Measurements from ENCODE around the gene EDIL3. TPM values are rescaled to one million over a fixed set of nuclear protein-coding genes. Genes with fewer than 3 reads are reported as not detected.

Gene EDIL3
- total RNA-seq, 2 experiments from 2014 or later: not detected

DNA sequence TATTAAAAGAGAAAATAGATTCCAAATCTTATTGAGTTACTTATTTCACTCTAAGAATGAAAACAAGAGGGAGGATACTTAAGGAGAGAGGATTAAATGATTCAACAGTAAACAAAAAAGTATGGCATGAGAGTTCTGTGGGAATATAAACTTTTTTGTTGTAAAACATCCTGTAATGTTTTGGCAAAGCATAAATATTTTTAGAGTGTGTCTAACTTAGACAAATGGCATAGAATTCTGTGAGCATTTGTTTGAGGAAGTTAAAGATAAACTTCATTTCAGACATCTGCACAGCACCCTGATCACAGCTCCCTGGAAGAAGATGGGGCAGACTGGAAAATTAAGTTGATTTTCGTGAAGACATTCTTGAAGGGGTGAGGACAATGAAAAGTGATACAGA lies 417.3 kb downstream of the EDIL3 start:
- CTCF ChIA-PET (ENCODE audit: unreplicated experiment): no interaction called here
- TF ChIP-seq, protein P1, sequence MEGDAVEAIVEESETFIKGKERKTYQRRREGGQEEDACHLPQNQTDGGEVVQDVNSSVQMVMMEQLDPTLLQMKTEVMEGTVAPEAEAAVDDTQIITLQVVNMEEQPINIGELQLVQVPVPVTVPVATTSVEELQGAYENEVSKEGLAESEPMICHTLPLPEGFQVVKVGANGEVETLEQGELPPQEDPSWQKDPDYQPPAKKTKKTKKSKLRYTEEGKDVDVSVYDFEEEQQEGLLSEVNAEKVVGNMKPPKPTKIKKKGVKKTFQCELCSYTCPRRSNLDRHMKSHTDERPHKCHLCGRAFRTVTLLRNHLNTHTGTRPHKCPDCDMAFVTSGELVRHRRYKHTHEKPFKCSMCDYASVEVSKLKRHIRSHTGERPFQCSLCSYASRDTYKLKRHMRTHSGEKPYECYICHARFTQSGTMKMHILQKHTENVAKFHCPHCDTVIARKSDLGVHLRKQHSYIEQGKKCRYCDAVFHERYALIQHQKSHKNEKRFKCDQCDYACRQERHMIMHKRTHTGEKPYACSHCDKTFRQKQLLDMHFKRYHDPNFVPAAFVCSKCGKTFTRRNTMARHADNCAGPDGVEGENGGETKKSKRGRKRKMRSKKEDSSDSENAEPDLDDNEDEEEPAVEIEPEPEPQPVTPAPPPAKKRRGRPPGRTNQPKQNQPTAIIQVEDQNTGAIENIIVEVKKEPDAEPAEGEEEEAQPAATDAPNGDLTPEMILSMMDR (conservative IDR thresholded peaks at IDR 0.05; ENCODE audit: low read length): no peak
- TF ChIP-seq EZH2phosphoT487 (IDR thresholded peaks at IDR 0.05; ENCODE audit: borderline replicate concordance, low read depth, low read length): no peak

DNA sequence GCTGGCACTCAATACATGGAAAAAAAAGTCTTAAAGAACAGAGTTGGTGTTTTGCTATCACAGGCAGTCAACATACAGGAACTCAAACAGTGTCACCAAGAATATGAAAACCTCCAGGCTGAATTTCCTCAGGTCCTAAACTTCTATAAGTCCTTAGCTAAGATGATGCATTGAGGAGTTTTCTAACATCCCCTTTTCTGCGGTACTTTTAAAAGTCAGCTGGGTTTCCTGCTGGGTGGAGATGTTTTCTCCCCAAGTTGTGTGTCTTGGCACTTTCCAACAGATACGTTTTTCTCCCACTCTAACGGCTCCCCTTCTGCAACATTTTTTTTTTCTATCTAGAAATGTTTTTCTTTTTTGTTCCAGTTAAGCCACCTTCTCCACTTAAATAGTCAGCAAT lies 419.2 kb downstream of the EDIL3 start:
- no peak overlapping the region for H2AFZ ChIP-seq (ENCODE audit: low read length)

More for the DNA sequence above, 417.3 kb downstream of the EDIL3 start:
- no TSS peak for BruUV-seq (replicated peaks)
- Histone ChIP-seq H3K79me2 (ENCODE audit: insufficient read depth, low read depth, low read length) (no peaks in the 10 kb centered on the region), H3K36me3 (ENCODE audit: insufficient read depth, low read length) (no peaks in the 10 kb centered on the region), H4K20me1 (ENCODE audit: insufficient read depth, low read length) (no peaks in the 10 kb centered on the region), H3K27ac (ENCODE audit: low read depth, low read length, poor library complexity, severe bottlenecking) (no peak overlapping the region), H3K4me3 (ENCODE audit: low read depth, low read length, poor library complexity, severe bottlenecking) (no peak overlapping the region), H3K4me1 (ENCODE audit: insufficient read depth, low read length, poor library complexity, severe bottlenecking) (no peaks in the 10 kb centered on the region), H3K4me2 (ENCODE audit: low read length) (no peak overlapping the region), H3K9me2 (ENCODE audit: insufficient read depth, low read length) (no peaks in the 10 kb centered on the region), H3K9me3 (ENCODE audit: low read length) (no peaks in the 10 kb centered on the region), H2AFZ (ENCODE audit: low read length) (no peak overlapping the region)
- no peak for DNase-seq (ENCODE audit: low spot score)
- POLR2A ChIA-PET: interaction anchor here (1.1 kb wide), 1 partner anchor 9 kb away, joined by 3 read pairs; no protein-coding TSS in a partner anchor
- intact Hi-C loops (cut with micrococcal nuclease; ENCODE audit: unreplicated experiment): no loop called here

DNA sequence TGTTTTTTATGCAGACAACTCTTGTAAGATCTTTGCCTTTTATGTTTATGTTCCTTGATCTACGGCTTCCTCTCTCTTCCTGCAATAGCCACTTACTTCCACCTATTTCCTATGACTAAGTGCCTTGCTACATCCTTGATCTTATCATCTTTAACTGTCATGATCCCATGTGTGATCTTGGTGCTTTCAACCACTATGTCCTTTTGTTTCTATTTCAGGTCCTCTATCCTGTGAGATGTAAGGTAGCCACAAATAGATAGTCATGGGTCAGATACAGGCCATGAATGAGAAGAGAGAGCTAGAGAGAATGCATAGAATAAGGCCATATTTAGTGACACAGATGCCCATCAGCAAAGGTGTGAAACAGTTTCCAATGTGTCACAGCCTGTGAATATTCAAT lies 420.4 kb downstream of the EDIL3 start:
- no peaks in the 10 kb centered on the region for H3K4me1 ChIP-seq (ENCODE audit: insufficient read depth, low read length, poor library complexity, severe bottlenecking)
- no peak for DNase-seq (ENCODE audit: low spot score)
- BruUV-seq (replicated peaks): no TSS peak
- H3K4me2 ChIP-seq (ENCODE audit: low read length): no peak overlapping the region
- no peak overlapping the region for H2AFZ ChIP-seq (ENCODE audit: low read length)
- ChIA-PET CTCF (ENCODE audit: unreplicated experiment) (no interaction called here), POLR2A (no interaction called here)
- no peaks in the 10 kb centered on the region for H4K20me1 ChIP-seq (ENCODE audit: insufficient read depth, low read length)
- intact Hi-C loops (cut with micrococcal nuclease; ENCODE audit: unreplicated experiment): no loop called here
- H3K9me2 ChIP-seq (ENCODE audit: insufficient read depth, low read length): no peaks in the 10 kb centered on the region
- no peak overlapping the region for H3K27ac ChIP-seq (ENCODE audit: low read depth, low read length, poor library complexity, severe bottlenecking)
- H3K79me2 ChIP-seq (ENCODE audit: insufficient read depth, low read depth, low read length): no peaks in the 10 kb centered on the region
- no peak overlapping the region for H3K4me3 ChIP-seq (ENCODE audit: low read depth, low read length, poor library complexity, severe bottlenecking)
- H3K9me3 ChIP-seq (ENCODE audit: low read length): no peaks in the 10 kb centered on the region
- no peaks in the 10 kb centered on the region for H3K36me3 ChIP-seq (ENCODE audit: insufficient read depth, low read length)
- no peak for TF ChIP-seq EZH2phosphoT487 (IDR thresholded peaks at IDR 0.05; ENCODE audit: borderline replicate concordance, low read depth, low read length)
- TF ChIP-seq, protein P1 (conservative IDR thresholded peaks at IDR 0.05; ENCODE audit: low read length): no peak

More for the DNA sequence above, 419.2 kb downstream of the EDIL3 start:
- no TSS peak for BruUV-seq (replicated peaks)
- Histone ChIP-seq H3K4me3 (ENCODE audit: low read depth, low read length, poor library complexity, severe bottlenecking) (no peak overlapping the region), H3K79me2 (ENCODE audit: insufficient read depth, low read depth, low read length) (no peaks in the 10 kb centered on the region), H4K20me1 (ENCODE audit: insufficient read depth, low read length) (no peaks in the 10 kb centered on the region), H3K27ac (ENCODE audit: low read depth, low read length, poor library complexity, severe bottlenecking) (no peak overlapping the region), H3K9me3 (ENCODE audit: low read length) (no peaks in the 10 kb centered on the region), H3K4me1 (ENCODE audit: insufficient read depth, low read length, poor library complexity, severe bottlenecking) (no peaks in the 10 kb centered on the region), H3K36me3 (ENCODE audit: insufficient read depth, low read length) (no peaks in the 10 kb centered on the region), H3K9me2 (ENCODE audit: insufficient read depth, low read length) (no peaks in the 10 kb centered on the region), H3K4me2 (ENCODE audit: low read length) (no peak overlapping the region)
- DNase-seq (ENCODE audit: low spot score): no peak
- intact Hi-C loops (cut with micrococcal nuclease; ENCODE audit: unreplicated experiment): no loop called here
- CTCF ChIA-PET (ENCODE audit: unreplicated experiment): no interaction called here
- POLR2A ChIA-PET: no interaction called here
- TF ChIP-seq EZH2phosphoT487 (IDR thresholded peaks at IDR 0.05; ENCODE audit: borderline replicate concordance, low read depth, low read length): no peak
- TF ChIP-seq, protein P1 (conservative IDR thresholded peaks at IDR 0.05; ENCODE audit: low read length): no peak
